Activated naive CD4-positive, alpha-beta T cell (primary cell): Measurements from ENCODE around the gene GBGT1.

Experiments
- DNase-seq, 4 experiments: peaks; one replicate each; lab custom pipeline; 2025; lab: John Stamatoyannopoulos, UW

GBGT1 gene

GRCh38 chr9:133143639-133144141, 20.0 kb downstream of the GBGT1 start:
- DNase-seq, result no peak

GRCh38 chr9:133142684-133143622, 20.8 kb downstream of the GBGT1 start:
- DNase-seq, result no peak

- peak in 2 of 4 experiments; percentile 60 to 70 for DNase-seq
These were observed 21.7 kb downstream of the GBGT1 start for GRCh38 chr9:133141833-133142595.

GRCh38 chr9:133140606-133141005, 23.1 kb downstream of the GBGT1 start:
- DNase-seq, result no peak

- no peak for DNase-seq
These were observed 23.6 kb downstream of the GBGT1 start for GRCh38 chr9:133140174-133140505.

DNA sequence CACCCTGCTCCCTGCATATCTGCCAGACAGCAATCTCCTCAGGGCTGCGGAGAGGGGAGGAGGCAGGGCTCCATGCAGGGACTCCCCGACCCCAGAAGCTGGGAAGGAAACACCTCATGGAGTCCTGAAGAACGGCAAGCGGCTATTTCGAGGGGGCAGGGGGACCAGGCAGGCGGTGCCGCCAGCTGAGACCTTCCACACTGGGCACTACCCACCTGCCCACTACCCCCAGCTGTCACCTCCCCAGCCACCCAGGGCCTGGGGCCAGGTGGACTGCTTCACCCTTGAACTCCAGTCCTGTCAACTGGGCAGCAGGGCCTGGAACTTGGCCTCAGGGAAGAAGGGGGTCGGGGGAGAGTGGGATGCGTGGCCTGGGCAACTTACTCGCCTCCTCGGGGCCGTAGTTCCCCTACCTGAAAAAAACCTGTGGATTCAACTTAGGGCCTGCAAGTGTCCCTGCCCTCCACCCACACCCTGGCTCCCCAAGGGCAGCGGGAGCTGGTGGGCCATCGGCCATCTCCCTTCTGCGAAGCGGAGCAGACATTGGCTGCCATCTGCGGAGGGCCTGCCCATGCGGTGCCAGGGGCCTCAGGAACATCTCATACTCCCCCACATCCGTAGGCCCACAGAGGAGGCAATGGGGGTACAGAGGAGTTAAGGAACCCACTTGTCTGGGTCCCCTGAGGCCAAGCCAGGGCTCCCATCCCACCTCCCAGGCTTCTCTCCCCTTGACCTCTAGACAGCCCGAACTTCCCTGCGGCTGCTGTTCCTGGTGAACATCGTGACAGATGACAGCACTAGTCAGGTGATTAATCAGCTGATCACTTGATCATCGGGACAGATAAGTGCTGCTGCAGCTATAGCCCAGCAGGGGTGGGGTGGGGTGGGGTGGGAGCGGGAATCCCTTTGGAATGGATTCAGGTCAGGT, 24.2 kb downstream of the GBGT1 start:
- DNase-seq, result no peak

DNA sequence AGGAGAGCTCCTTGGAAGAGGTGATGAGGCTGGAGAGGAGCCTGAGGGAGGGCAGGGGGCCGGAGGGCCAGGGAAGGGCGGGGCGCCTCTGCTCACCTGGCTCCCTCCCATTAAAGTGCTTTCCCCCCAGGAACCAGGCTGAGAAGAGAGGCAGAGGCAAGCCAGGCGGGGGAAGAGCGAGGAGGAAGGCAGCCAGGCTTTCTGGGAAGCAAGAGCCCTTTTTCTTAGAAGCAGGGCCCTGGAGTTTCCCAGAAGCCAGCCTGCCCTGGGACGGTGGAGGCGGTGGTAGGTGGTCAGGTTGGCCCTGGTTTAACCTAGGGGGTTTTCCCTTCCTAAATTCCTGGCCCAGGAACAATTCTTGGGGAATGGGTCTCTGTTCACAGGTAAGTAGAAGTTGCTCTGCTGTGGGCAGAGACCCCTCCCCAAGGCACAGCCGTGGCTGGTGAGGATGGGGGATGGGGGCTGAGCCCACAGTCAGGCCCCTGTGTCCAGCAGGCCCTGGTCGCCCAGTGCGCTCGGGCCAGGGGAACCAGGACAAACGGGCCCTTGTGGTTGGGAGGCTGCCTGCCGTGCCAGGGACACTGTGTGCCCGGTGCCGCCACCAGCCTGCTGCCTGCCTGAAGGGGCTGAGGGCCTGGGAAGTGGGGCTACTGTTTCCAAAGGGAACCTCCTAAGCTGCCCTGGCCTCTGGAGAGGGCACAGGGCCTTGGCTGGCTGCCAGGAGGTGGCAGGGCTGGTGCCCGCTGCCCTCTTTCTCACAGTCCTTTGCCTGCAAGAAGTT, 26.1 kb downstream of the GBGT1 start:
- no peak for DNase-seq

GRCh38 chr9:133135146-133135745, 28.5 kb downstream of the GBGT1 start:
- DNase-seq, result no peak

- DNase-seq, result no peak
These were observed 29.1 kb downstream of the GBGT1 start for GRCh38 chr9:133134388-133135145.

- peak; percentile 22 to 80 (median 62) for DNase-seq
These were observed 29.9 kb downstream of the GBGT1 start for GRCh38 chr9:133133681-133134387.

DNA sequence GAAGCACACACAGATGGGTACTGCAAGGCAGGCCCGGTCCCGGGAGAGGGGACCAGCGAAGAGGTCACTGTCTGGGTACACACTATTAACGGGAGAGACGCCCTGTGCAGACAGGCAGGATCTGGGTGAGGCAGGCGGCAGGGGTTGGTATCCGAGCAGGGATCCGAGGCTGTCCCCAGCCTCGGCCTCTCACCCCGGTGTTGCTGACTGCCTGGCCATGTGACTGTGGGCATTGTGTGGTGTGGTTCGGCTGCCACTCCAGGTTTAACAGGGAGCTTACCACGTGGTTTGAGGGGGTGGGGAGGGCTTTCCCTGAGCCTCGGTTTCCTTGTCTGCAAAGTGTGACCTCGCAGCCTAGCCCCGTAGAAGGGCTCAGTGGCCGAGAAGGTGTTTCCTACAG, 31.5 kb downstream of the GBGT1 start:
- no peak for DNase-seq

DNA sequence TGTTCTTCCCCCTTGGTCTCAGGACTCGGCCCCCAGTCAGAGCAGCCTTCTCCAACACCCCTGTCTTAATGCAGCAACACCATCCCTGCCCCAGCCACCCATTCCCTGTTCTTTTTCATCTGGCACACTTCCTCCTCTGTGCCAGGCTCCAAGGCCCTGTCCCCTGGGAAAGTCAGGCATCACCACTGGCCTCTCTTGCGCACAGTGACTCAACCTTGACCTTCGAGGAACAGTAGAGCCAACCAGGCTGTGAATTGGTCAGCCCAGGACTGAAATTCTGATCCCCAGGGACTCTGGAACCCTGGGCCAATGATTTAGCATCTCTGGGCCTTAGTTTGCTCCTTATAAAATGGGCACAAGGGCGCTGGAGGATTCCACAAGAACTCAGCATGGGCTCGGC, 32.2 kb downstream of the GBGT1 start:
- DNase-seq, result no peak

DNA sequence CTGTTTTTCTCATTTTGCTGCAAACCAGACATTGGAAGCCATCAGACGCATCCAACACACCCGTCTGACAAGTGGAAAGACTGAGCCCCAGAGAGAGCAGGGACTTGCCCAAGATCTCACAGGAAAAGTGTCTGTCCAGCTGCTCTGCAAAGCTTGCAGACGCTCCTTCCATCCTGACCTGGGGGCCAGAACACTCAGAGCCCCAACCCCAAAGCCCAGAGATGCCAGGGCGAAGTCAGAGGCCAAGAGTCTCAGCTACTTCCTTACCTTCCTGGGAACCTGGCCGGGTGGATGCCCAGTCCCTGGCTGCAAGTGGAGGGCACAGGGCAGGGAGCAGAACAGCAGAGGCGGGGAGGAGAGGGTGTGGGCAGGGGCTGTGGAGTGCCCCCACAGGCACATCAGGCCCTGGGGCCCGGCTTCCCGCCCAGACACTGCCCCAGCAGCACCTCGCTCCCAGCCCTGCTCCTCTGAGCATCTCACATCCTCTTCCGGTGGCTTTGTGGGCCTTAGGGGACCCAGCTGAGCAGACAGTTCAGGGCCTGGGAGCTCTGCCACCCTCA, 32.9 kb downstream of the GBGT1 start:
- peak in 2 of 4 experiments; percentile 28 to 34 for DNase-seq

GRCh38 chr9:133129001-133129795, 34.5 kb downstream of the GBGT1 start:
- DNase-seq, result no peak

DNA sequence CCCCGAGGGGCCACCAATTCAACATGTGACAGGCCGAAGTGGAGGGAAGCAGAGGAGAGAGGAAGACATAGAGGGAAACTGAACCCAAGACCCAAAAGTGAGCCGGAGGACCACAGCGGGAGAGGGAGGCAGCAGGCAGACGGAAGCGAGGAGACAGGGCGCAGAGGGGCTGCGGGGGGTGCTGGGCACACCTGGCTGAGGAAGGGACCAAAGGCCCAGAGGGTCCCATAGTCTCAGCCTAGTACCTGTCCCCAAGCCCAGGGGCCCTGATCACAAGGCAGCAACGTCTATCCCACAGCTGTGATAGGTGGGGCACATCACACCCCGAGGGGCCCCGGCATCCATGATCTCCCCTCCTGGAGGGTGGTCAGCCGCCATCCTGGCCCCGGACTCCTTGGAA, 35.6 kb downstream of the GBGT1 start:
- DNase-seq, result no peak

- no peak for DNase-seq
These were observed 36.3 kb downstream of the GBGT1 start for GRCh38 chr9:133127340-133127981.

DNA sequence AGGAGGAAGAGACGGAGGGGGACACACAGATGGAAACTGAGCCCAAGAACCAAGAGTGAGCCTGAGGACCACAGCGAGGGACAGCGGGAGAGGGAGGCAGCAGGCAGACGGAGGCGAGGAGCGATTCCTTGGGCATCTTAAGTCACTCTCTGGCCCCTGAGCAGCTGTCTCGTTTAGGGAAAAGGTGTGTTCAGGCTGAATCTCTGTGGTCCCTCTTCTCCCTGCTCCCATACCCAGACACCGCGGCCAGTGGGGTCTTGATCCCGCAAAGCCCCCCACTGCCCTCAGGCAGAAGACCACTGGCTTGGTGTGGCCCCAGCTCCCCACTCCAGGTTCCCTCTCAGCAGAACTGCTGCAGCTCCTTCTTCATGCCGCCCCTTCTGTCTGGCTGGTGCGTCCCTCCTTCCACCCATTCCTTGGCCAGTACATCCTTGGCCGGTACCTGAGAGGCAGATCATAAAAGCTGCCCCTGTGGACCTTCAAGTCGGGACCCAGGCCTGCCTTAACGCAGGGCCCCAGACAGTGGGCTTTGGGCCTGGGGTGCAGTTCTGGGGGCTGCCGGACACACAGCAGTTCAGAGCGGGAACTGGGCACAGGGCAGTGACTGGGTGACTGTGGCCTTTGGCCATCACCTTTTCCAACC, 36.9 kb downstream of the GBGT1 start:
- no peak for DNase-seq
